ENCODE measurements around the gene DDAH2.
A peak's percentile ranks its signal among the peaks of the same experiment; 100 is the strongest.

DDAH2 gene

DNA sequence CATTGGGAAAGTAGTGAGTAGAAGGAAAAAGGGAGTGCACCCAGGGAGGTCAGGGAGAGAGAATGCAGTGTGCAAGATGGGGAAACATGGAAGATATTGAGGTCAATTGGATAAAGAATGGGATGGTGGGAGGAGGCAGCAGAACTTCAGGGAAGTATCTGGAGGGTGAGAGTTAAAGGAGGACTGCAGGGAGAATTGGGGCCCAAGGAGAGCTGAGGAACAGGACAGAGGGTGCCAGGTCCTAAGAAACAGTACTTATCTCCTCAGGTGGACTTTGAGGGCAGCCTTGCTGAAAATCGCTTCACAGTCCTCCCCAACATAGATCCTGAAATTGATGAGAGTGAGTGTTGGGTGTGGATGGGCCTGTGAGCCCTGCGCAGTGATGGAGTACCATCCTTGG, 29.2 kb upstream of the DDAH2 start:
- no peak for DNase-seq

DNA sequence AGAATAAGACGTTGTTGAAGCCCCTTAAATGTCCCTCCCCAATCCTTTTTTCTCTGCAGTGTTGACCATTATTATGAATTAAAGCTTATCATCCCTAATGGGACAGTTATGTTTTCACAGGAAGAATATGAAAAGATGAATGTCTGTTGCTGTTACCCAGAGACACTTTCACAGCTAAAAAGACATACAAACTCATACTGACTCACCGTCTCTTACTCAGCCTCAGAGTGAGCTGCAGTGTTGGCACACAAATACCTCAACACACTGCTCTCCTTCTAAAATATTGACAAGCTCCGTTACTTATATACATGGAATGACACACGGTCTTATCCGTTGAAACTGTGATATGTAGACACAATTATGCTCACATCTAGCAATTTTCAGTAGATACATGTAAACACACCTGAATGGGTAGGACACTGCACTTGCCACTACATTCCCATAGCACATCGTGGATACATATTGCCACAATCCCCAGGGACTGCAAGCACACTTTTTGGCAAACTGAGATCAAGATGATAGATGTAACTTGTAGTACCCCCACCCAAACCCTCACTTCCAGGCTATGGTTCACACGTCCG, 23.7 kb upstream of the DDAH2 start:
- DNase-seq: no peak

GRCh38 chr6:31750411-31751022, 21.4 kb upstream of the DDAH2 start:
- DNase-seq: no peak

DNA sequence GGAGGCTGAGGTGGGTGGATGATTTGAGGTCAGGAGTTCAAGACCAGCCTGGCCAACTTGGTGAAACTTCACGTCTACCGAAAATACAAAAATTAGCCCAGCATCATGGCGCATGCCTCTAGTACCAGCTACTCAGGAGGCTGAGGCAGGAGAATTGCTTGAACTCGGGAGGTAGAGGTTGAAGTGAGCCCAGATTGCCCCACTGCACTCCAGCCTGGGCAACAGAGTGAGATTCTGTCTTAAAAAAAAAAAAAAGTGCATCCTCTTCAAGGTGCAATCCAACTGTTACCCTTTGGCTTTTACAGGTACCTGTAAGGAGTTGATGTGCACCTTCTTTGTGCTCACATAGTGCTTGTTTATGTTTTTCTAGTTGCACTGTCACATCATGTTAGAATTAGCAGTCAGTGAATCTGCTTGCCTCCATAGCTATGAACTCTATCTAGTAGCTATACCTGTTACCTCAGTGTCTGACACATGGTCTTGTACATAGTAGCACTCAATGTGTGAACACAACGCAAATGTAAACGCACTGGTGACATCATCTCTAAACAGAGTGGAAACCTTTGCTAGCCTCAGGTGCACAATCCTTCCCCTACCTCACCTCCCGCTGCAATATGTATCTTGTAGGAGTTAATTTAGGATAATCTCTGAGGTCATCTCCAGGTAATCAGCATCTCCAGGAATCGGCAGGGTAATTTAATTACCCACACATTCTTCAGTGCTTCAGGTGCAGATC, 20.4 kb upstream of the DDAH2 start:
- no peak for DNase-seq

DNA sequence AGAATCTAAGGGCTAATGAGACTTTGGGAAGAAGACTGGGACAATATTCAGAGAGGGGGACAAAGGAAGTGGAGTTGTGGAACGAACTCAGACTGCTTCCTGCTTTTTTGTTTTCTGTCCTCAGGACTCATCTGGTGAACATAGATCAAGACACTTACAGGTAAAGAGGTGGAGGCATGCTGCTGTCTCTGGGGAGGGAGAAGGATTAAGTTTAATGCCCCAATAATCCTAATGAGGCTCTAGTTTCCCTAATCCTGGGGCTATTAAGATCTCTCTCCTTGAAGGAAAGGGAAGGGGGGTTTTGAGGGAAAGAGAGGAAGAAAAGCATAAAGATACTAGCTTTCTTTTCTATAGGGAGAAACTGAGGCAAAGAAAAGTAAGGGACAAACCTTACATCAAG, 15.3 kb upstream of the DDAH2 start:
- DNase-seq: no peak

DNA sequence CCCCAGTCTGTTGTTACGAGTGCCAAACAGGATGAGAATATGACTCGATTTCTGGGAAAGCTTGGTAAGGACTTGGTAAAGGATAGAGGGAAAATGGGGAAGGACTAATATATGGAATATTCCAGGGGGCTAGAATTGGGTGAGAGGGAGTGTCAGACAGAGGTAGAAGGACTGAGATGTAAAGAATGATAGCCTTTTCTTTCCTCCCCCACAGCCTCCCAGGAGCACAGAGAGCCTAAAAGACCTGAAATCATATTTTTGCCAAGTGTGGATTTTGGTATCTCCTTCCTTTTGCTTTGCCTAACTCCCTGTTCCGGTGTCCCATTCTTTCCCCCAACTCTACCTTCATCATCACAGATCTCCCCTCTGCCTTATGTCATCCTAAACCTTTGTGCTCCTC, 13.8 kb upstream of the DDAH2 start:
- DNase-seq: no peak

DNA sequence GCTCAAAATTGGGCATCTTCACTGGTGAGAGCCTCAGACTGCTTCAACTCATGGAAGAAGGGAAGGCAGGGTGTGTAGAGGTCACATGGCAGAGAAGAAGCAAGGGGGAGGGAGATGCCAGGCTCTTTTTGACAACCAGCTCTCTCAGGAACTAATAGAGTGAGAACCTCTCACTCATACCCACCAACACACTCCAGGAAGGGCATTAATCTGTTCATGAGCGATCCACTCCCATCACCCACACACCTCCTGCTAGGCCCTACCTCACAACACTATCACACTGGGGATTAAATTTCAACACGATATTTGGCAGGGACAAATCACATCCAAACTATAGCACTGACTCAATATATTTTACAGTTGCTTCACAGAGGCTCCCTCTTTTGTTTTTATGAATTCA, 12.7 kb upstream of the DDAH2 start:
- no peak for DNase-seq

DNA sequence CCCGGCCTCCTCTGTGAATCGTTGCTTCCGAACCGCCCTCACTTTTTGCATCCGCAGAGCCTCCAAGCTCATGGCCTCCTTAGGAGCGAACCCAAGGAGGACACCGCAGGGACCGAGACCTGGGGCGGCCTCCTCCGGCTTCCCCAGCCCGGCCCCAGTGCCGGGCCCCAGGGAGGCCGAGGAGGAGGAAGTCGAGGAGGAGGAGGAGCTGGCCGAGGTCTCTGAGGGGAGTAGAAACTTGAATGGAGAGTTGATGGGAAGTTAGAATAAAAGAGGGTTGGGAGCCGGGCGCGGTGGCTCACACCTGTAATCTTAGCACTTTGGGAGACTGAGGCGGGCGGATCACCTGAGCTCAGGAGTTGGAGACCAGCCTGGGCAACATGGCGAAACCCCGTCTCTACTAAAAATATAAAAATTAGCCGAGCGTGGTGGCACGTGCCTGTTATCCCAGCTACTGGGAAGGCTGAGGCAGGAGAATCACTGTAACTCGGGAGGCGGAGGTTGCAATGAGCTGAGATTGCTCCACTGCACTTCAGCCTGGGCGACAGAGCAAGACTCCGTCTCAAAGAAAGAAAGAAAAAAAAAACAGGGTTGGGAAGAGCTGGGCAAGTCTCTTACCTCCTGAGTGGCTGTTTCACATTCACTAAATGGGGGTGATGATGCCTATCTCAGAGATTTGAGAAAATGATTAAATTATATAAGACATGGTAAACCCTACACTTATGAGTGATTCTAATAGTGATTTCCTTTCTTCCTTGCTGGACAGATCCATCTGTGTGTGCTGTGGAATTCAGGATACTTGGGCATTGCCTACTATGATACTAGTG, 11.5 kb upstream of the DDAH2 start:
- DNase-seq: no peak

DNA sequence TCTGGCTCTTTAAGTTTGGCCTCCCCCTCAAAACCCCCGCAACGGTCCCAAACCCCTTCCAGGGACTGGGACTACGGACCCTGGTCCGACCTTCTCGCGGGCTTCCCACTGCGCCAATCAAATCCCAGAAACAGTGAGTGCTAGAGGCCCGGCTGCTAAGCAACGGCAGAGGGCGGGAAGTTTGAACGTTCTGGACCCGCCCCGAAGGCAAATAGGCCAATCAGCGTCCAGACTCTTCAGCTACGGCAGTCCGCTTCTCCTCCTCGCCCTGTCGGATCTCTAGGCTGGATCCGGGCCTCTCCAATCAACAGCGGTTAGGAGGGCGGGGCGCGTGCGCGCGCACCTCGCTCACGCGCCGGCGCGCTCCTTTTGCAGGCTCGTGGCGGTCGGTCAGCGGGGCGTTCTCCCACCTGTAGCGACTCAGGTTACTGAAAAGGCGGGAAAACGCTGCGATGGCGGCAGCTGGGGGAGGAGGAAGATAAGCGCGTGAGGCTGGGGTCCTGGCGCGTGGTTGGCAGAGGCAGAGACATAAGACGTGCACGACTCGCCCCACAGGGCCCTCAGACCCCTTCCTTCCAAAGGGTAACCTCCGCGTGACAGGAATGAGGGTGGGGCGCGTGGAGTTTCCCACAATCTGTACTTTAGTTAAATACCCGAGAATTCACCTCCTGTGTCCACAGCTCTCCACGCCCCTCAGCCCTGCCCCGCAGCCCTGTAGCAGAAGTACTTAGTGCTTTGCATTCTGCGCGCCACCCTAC, 10.7 kb upstream of the DDAH2 start, which contains the start of gene MSH5:
TSS of gene MSH5 (plus strand) at position 367 of the 758 bp plus-strand sequence. CDS start 462 bp downstream, outside the sequence.
- peak; percentile 100 for DNase-seq

DNA sequence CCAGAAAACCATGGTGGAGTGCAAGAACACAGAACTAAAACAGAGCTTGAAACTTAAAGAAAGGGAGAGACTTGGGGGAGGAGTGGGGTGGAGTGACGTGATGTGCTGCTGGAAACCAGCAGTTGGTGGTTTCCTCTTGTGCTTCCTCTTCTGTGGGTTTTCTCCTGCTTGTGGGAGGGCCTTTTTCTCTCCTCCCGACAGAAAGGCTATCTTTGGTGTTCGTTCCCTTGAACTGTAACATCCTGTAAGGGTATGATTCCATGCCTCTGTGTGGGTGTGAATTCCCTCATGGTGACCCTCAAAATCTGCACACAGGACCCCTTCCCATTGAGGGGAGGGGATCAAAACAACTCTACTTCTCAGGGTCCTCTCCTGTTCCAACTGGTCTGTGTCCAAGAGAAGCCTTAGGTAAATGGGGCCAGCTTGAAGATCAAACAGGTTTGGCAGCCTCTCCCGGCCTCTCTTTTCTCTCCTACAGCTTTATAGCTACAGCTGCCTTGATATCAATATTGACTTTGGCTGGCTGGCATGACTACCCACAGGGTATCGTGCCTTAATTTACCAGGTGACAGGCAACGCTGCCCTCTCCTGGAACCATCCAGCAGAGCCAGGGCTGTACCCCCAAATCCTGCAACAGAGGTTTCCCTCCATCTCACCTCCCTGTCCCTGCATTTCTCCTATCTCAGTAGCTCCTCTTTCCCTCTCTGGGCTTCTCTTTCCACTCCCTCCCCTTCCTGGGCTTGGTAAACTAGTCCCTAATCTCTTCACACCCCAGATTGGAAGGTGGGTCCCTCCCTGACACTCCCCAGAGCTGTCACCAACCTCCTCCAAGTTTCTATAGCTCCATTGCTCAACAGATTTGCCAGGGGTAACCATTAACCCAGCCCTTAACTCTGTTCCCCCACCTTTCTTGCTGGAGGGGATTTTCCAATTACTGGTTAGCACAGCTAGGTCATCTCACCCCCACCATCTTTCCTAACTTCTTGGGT, 9.2 kb upstream of the DDAH2 start:
- no peak for DNase-seq

GRCh38 chr6:31737315-31737990, 8.4 kb upstream of the DDAH2 start:
- DNase-seq: no peak

DNA sequence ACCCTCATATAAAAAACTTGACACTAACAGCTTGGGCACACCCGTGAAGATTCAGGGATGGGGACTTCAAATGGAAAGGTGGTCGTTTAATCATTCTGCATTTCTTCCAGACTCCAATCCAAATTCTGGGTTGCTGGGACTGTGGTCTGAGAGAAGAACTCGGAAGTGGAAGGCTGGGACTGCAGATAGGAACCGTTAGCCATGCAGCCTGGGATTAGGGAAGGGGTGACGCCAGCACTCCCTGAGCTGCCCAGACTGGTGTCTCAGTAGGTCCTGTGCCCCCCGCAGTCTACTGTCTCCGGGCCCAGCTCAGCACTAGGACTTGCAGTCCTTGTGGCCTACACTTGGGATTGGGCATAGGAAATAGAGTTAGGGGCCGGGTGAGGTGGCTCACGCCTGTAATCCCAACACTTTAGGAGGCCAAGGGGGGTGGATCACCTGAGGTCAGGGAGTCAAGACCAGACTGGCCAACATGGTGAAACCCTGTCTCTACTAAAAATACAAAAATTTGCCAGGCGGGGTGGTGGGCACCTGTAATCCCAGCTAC, 7.7 kb upstream of the DDAH2 start:
- DNase-seq: no peak

GRCh38 chr6:31736021-31736767, 7.1 kb upstream of the DDAH2 start, which contains the start of gene CLIC1:
CLIC1 (minus strand) TSS chr6:31736530; CDS start chr6:31736300, 230 bp downstream.
- DNase-seq: peak; percentile 79

GRCh38 chr6:31734821-31735406, 5.8 kb upstream of the DDAH2 start:
- DNase-seq: no peak

DNA sequence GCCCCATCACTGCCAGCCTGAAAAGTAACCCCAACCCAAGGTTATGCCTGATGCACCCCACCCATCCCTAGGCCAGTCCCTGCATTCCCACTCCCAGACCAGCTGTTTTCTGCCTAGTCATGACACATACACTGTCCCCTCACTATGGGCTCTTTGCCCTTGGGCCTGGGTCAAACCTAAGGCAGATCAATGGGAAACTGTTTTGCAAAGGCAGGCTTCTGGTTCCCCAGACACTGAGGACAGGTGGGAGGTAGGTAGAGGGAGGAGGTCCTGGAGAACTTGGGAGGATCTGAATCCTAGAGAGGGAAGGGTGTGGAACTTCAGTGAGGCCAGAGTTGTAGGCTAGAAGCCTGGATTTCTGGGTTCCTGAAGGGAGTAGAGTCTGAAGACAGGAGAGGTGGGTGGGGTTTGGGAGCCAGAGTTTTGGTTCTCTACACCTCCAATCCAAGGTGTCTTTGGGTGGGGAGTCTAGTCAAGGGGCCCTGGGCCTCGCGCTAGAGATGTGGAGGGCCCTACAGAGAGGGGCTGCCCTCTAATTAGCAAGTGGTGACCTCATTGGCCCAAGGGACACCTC, 5.2 kb upstream of the DDAH2 start:
- DNase-seq: no peak

- DNase-seq: no peak
These were observed 4.6 kb upstream of the DDAH2 start for GRCh38 chr6:31733734-31734133.

- DNase-seq: no peak
These were observed 2.9 kb upstream of the DDAH2 start for GRCh38 chr6:31732029-31732428.

- DNase-seq: no peak
These were observed 1.6 kb upstream of the DDAH2 start for GRCh38 chr6:31730631-31731086.
